NT2/D1 (cell line): ENCODE measurements around the gene SCN1B.

Source experiments
- DNase-seq: peaks from one replicate; pipeline ENCODE4 v3.0.0-alpha.2; 2011; ENCODE audit warnings: low read depth, low spot score
- H3K27me3 ChIP-seq: 2 replicates; pipeline ENCODE4 v1.6.0; 2011; ENCODE audit warnings: mild to moderate bottlenecking; ENCODE audit not compliant: insufficient read length, insufficient read depth
- H3K36me3 ChIP-seq: 2 replicates; pipeline ENCODE4 v1.6.1; 2011; ENCODE audit warnings: mild to moderate bottlenecking, low read length, mixed read lengths; ENCODE audit not compliant: insufficient read depth, insufficient read length
- H3K4me1 ChIP-seq: 2 replicates; pipeline ENCODE4 v1.5.1; 2011; ENCODE audit not compliant: insufficient read depth, insufficient read length
- H3K4me3 ChIP-seq: 2 replicates; pipeline ENCODE4 v1.5.1; 2011; ENCODE audit warnings: low read depth; ENCODE audit not compliant: insufficient read length
- H3K9ac ChIP-seq: 2 replicates; pipeline ENCODE4 v1.6.0; 2011; ENCODE audit warnings: low read depth; ENCODE audit not compliant: insufficient read length
- H3K9me3 ChIP-seq: 2 replicates; pipeline ENCODE4 v1.5.1; 2011; ENCODE audit warnings: mild to moderate bottlenecking, low read length; ENCODE audit not compliant: insufficient read depth
- SUZ12 ChIP-seq: IDR thresholded peaks from 2 replicates; pipeline ENCODE4 v1.6.1; 2011; ENCODE audit not compliant: insufficient read length, insufficient read depth; ENCODE audit errors: extremely low read depth
- YY1 ChIP-seq: IDR thresholded peaks from 2 replicates; pipeline ENCODE4 v1.6.1; 2011; ENCODE audit not compliant: insufficient read length, insufficient read depth
- ZNF274 ChIP-seq: IDR thresholded peaks from 2 replicates; pipeline ENCODE4 v1.6.1; 2011; ENCODE audit warnings: mild to moderate bottlenecking, low read depth, low read length

Gene SCN1B

DNA sequence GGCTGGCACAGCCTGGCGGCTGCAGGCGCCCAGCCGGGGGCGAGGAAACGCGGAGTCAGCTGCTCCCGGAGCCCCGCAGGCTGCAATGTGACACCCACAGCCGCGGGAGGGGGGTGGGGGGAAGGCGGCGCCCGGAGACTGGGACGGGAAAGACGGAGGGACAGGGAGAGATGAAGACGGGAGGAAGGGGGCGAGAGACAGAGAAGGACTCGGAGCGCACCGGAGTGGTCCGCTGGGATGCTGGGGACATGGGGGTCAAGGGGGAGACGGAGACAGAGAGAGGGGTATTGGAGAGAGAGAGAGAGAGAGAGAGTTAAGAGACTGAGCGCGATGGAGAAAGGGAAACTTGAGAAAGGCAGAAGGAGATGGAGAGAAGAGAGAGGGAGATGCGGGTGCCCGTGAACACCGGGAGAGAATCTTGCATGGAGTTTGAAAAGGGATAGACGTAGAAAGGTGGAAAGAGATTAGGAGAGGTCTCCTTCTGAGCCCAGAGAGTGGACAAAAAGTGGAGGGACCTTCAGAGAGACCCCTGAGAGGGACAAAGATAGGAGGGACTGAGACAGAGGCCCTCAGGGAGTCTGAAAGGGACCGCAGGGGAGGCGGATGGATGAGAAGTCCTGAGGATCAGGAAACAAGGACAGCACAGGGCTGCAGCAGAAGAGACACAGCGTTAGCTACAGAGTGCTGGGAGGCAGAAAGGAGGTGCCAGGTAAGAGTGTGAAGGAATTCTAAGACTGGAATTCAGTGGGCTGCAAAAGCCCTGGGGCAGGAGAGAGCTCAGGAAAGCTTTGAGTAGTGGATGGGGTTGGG is 1.0 kb downstream of the SCN1B start:
- peaks cover 44% of the 10 kb centered on the region for H3K36me3 ChIP-seq
- H3K4me3 ChIP-seq = peak overlapping the region; percentile 50
- no peaks in the 10 kb centered on the region for H3K9me3 ChIP-seq
- H3K9ac ChIP-seq = peak overlapping the region; percentile 63
- peaks cover 15% of the 10 kb centered on the region for H3K4me1 ChIP-seq
- DNase-seq = no peak
- TF ChIP-seq ZNF274 (no peak), YY1 (no peak), SUZ12 (no peak)
- H3K27me3 ChIP-seq = no peaks in the 10 kb centered on the region

DNA sequence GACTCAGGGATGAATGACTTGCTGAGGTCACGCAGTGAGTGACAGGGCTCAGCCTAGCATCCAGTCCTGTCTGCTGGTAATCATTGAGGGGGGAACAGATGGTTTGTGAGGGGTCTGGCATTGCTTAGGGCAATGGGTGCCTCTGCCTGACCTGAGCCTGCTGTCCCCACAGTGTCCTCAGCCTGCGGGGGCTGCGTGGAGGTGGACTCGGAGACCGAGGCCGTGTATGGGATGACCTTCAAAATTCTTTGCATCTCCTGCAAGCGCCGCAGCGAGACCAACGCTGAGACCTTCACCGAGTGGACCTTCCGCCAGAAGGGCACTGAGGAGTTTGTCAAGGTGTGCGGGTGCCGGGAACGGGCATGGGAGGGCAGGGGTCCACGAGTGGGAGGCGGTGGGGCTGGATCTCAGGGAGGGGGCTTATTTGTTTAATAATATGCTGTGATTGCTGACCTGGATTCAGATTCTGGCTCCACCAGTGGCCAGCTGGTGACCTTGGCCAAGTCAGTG is 2.1 kb downstream of the SCN1B start:
- Histone ChIP-seq H3K4me1 (peaks cover 14% of the 10 kb centered on the region), H3K36me3 (peaks cover 36% of the 10 kb centered on the region), H3K9ac (peak overlapping the region; percentile 32), H3K9me3 (no peaks in the 10 kb centered on the region), H3K4me3 (peak overlapping the region; percentile 24), H3K27me3 (no peaks in the 10 kb centered on the region)
- TF ChIP-seq ZNF274 (no peak), YY1 (no peak), SUZ12 (no peak)
- DNase-seq = no peak

- peaks cover 30% of the 10 kb centered on the region for H3K36me3 ChIP-seq
- peaks cover 10% of the 10 kb centered on the region for H3K4me1 ChIP-seq
- TF ChIP-seq SUZ12 = no peak
- TF ChIP-seq ZNF274 = no peak
- no peak for TF ChIP-seq YY1
- no peak overlapping the region for H3K4me3 ChIP-seq
- no peak for DNase-seq
- H3K9ac ChIP-seq = peak overlapping the region; percentile 10
- H3K9me3 ChIP-seq = no peaks in the 10 kb centered on the region
- no peaks in the 10 kb centered on the region for H3K27me3 ChIP-seq
Observed at GRCh38 chr19:35033067-35034004, 3.1 kb downstream of the SCN1B start.

- DNase-seq = no peak
- Histone ChIP-seq H3K4me3 (no peak overlapping the region), H3K9ac (no peak overlapping the region), H3K9me3 (no peaks in the 10 kb centered on the region), H3K4me1 (peaks cover 10% of the 10 kb centered on the region), H3K36me3 (peaks cover 28% of the 10 kb centered on the region), H3K27me3 (no peaks in the 10 kb centered on the region)
- TF ChIP-seq SUZ12 = no peak
- TF ChIP-seq ZNF274 = no peak
- TF ChIP-seq YY1 = no peak
Observed at GRCh38 chr19:35034005-35034502, 3.8 kb downstream of the SCN1B start.

- peaks cover 9% of the 10 kb centered on the region for H3K4me1 ChIP-seq
- no peak for DNase-seq
- H3K9me3 ChIP-seq = no peaks in the 10 kb centered on the region
- no peak overlapping the region for H3K9ac ChIP-seq
- no peaks in the 10 kb centered on the region for H3K27me3 ChIP-seq
- no peak overlapping the region for H3K4me3 ChIP-seq
- TF ChIP-seq SUZ12 (no peak), ZNF274 (no peak), YY1 (no peak)
- H3K36me3 ChIP-seq = peaks cover 28% of the 10 kb centered on the region
Observed at GRCh38 chr19:35034588-35035382, 4.5 kb downstream of the SCN1B start.

DNA sequence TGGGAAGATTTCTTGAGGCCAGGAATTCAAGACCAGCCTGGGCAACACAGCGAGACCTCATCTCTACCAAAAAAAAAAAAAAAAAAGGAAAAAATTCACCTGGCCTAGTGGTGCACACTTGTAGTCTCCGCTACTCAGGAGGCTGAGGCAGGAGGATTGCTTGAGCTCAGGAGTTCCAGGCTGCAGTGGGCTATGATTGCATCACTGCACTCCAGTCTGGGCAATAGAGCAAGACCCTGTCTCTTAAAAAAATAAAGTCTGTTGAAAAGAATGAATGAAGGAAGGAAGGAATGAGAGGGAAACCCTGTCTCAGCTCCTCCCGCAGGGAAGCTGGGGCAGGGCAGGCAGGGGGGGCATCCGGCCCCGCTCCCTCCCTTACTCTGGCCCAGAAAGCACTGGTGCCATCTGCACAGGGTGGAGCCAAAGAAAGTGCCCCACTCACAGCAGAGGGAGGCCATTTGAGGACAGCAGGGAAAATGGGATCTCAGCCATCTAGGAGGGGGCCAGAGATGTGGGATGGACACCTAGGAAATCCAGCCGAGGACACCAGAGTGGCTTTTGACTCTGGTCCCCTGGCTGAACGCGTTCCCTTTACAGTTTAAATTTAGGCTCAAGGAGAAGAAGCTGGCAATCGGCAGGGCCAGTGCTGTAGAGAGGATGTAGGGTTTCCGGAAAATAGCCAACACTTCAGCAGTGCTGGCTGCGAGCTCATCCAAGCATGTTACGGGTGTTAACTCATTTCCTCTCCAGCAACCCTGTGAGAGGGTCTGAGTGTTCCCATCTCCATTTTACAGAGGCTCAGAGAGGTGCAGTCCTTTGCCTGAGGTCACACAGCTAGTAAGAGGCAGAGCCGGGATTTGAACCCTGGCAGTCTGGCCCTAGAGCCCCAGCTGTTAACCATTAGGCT is 7.7 kb downstream of the SCN1B start:
- Histone ChIP-seq H3K36me3 (peaks cover 27% of the 10 kb centered on the region), H3K4me3 (no peak overlapping the region), H3K4me1 (peaks cover 15% of the 10 kb centered on the region), H3K27me3 (no peaks in the 10 kb centered on the region), H3K9me3 (no peaks in the 10 kb centered on the region), H3K9ac (no peak overlapping the region)
- no peak for DNase-seq
- TF ChIP-seq YY1 (no peak), ZNF274 (no peak), SUZ12 (no peak)
